HG02885 (cell line): ENCODE measurements around the gene NCAPD3.
A peak's percentile ranks its signal among the peaks of the same experiment; 100 is the strongest.

ENCODE experiments used
- ATAC-seq: cut with Tn5 transposase; IDR thresholded peaks from one replicate; pipeline ENCODE4 v1.9.1; 2021; ENCODE audit warnings: mild to moderate bottlenecking; ENCODE audit not compliant: unreplicated experiment, poor library complexity

Gene NCAPD3

DNA sequence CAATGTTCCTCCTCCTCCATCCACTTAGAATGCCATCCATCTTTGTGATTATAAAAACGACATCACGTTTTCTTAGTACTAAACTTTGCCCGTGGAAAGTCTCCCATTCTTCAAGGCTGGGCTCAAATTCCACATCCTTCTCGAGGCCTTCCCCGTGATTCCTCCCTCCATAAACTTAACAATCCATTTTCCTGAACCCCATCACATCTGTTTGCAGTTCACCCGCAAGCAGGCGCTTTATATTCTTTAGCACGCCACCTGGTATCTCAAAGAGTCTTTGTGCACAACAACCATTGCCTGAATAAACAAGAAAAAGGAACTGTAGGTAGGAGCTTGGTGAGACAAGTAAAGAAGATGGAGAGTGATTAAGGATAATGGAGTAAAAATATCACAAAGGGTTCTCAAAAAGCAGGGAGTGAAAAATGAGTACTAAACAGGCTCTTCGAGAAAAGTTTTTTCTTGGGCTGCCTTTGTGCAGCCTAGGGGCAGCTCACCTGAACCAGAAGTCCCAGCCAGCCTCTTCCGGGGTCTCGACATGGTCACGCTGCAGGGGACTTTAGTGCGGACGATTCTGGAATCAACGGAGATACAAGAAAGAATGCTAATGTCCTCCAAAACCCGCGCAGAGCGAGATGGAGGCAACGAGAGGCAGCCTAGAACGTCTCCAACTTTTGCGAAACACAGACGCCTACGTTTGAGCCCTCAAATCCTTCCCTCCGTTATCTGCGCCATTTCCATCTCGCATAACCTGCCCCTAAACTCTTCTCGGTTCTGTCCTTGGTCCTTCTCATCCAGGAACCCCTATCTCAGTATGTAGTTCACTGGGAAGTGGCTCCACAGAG lies 28.8 kb upstream of the NCAPD3 start:
- peak; percentile 33 for ATAC-seq

DNA sequence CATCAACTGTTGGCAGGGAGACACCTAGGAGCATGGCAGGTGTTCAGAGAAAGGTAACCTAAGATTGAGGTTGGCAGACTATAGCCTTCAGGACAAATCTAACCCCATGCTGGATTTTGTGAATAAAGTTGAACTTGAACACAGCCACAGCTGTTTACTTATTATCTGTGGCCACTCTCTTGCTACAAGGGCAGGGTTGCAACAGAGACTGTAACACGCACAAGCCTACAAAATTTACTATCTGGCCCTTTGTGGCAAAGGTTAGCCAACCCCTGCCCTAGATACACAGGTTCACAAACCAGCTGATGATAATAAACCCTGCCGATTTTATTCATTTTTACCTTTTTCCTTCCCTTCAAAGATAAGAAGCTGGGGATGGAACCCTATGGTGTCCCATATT lies 26.9 kb upstream of the NCAPD3 start:
- ATAC-seq: no peak

DNA sequence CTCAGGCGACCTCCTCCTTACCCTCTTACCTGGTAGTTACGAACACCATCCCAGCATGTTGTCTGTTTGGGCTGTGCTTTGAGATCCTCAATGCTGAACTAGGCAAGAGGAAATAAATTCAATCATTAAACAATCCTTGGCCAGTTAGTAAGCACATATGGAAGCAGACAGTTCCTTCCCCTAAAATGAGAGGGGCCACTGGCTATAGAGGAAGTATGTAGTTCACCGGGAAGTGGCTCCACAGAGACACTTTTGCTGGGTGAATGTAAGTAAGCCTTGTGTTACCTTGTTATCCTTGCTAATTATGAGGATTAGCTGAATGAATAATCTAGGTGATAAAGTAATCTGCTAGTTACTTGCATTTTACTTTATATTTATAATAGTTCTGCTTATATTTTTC lies 26.5 kb upstream of the NCAPD3 start:
- no peak for ATAC-seq

DNA sequence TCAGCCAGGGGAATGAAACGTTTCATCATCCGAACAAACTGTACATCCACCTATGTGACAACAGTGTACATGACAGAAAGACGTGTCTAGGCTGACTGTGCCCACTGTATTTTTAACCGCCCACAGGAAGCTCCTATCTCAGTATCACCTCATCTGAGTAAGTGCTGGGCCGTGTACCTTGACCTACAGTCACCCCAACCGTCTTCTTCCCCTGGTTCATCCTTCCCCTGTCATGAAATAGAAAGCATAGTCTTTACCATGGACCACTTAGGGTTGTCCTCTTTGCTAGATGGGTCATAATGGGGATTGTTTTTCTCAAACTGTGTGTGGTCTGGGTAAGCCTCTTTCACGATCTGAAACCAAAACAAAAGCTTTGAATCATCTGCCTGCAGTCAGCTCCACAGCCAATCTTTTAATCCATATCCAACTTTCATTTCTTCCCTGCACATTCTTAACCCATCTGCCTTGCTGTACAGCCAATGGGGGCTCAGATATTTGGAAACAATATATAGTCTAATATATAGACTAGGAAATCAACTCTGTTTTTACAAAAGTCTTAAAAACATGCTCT lies 25.2 kb upstream of the NCAPD3 start:
- no peak for ATAC-seq

DNA sequence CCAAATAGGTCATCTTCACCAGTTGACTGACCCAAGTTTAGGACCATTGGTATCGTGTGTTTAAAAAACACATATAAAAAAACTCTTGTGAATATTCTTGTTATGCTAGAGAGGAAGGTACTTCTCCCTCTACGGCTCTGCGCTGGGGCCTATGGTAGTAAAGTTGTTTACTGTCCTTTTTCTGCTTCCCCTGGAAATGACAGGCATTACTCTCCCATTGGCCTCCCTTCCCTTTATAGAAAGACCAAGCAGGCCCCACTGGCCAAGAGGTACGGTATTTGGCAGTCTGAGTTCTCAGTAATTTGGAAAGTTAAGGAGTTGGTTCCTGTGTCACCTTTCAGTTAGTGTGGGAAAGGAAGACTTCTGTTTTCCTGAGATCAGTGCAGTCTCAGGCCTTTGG lies 22.9 kb upstream of the NCAPD3 start:
- ATAC-seq: no peak

DNA sequence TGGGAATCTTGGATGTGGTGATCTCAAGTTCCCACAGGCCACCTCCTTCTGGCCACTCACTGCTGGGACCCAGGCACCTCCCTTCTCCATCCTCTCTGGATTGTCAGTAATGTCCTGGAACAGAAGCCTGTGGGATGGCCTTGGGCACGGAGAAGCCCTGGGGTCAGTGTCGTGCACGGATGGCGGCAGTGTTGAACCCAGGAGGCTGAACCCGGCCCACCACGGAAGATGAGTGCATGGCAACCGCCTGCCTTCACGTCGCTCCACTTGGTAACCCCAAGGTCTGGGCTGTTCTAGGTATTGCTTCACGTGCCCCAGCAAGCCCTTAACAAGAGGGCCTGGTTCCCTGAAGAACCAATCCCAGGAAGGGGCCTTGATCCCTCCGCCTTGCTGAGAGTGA lies 22.3 kb upstream of the NCAPD3 start:
- no peak for ATAC-seq

DNA sequence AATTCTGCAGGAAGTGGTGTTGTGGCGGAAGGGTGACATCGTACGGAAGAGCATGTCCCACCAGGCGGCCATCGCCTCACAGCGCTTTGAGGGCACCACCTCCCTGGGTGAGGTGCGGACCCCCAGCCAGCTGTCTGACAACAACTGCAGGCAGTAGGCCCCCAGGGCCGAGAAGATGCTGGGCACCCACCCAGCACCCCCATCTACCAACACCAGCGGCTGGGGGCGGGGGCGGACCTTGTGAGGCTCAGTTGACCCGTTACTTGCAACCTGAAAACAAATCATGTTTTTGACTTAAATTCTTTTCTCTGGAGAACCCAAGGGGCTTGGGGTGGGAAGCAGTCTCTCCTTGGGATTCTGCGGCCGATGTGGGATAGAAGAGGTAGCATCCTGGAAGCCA lies 21.7 kb upstream of the NCAPD3 start:
- ATAC-seq: no peak

DNA sequence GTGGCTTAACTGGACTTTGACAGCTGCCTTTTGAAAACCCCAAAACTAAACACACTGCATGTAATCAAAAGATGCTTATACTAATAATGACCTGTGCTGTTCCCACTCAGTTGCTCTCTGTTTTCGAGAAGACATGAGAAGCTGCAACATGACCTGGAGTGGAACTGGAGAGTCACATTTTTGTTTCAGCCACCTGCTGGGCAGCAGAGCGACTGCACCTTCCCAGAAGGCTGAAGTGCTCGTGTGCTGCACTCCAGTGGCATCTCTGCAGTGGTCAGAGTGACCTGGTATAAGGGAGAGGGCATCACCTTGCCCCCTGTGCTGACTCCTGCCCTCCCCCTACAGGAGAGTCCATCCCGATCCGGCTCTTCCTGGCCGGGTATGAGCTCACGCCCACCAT lies 20.8 kb upstream of the NCAPD3 start:
- ATAC-seq: peak; percentile 79

DNA sequence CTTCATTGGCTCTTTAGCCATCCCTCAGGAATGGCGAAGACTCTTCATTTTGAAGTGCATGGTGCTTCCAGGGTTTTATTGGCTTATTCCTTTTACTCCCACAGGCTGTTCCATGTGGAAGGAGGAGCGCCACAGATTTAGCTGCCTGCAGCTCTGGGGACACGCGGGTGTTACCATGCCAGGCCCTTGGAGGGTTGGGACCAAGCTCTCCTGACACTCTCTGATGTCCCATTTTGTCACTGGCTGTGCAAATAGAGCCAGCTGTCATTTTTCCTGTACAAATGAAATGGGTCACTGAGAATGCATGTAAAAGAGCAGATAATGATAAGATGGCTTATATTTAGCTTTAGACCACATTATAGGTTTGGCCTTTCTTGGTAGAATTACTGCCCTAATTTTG lies 20.1 kb upstream of the NCAPD3 start:
- no peak for ATAC-seq

DNA sequence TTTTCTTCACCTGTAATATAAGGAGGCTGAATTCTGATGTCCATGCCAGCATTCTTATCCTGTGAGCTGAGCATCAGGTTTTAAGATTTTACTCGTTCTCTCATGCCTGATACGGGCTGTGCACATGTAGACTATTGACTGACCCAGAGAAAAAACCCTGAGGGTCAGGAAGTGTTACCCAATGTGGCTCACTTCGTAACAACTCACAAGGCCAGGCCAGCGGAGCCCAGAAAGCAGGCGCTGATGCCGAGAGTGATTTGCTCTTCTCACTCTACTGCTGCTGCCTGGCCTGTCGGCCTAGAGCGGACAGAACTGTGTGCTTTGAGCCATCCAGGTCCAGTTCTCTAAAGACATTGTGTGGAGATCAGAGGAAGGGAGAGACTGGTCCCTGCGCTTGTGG lies 18.6 kb upstream of the NCAPD3 start:
- no peak for ATAC-seq

DNA sequence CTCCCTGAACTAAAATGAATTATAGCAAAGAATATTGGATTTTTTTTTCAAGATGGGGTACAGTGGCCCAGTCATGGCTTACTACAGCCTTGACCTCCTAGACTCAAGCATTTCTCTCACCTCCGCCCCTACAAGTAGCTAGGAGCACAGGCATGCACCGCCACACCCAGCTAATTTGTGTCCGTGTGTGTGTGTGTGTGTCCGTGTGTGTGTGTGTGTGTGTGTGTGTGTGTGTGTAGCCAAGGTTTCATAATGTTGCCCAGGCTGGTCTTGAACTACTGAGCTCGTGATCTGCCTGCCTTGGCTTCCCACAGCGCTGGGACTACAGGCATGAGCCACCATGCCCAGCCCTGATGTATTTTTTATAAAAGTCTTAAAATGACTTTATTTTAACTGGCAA lies 16.8 kb upstream of the NCAPD3 start:
- no peak for ATAC-seq

DNA sequence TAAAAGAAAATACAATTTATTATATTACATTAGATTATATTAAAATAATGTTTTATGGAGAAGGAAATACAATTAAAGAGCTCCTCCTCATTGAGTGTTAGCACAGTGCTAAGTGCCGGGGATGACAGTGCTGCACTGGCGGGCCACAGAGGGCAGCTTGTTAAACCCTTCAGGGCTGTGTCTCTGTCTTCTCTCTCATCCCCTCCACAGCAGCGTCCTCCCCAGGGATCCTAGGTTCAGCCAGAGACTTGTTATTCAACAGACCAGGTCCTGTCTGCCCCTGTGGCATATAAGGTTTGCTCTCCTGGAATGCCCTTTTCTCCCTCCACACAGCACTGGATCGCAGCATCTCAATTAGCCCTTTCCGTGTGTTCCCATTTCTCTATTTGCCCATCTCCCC lies 15.2 kb upstream of the NCAPD3 start:
- ATAC-seq: no peak

DNA sequence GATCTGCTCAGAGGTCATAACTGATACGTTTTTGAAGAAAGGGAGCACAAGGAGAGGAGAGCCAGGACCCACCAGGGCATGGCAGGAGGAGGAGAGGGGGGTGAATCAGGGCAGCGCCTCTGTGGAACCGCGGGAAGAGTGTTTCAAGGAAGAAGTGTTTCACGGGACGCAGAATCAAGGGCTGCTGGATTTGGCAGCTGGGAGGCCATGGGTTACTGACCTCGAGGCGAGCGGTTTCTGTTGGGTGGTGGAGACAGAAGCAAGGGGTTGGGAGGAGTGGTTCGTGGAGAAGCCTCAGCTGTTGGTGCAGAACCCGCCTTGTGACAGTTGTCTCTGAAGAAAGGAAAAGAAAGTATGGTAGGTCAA lies 13.8 kb upstream of the NCAPD3 start:
- no peak for ATAC-seq

DNA sequence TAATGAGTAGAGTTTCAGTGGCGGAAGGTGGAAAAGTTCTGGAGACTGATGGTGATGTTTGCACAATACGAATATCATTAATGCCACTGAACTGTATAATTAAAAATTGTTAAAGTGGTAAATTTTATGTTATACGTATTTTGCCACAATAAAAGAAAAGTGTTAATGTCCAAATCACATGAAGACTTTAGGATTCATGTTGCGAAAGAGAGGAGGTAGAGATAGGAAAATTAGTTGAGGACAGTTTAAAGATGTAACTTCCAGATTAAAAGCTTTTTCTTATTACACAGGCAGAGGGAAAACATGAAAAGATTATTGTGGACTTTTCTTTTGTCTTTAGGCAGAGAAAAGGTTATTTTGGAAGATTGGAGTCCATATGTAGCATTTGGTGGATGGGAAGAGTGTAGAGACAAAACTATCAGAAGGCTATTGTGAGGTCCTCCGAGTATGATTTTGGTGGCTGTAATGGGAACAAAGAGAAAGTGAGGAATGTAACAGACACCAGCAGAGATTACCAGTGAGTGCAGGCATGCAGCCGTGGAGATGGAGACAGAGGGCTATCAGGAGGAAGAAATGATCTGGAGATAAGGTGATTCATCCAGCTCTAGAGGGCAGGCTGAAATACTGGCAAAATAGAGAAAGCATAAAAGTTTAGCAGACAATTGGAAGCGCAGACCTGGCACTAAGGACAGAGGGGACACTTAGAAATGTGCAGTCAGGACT lies 13.2 kb upstream of the NCAPD3 start:
- no peak for ATAC-seq

DNA sequence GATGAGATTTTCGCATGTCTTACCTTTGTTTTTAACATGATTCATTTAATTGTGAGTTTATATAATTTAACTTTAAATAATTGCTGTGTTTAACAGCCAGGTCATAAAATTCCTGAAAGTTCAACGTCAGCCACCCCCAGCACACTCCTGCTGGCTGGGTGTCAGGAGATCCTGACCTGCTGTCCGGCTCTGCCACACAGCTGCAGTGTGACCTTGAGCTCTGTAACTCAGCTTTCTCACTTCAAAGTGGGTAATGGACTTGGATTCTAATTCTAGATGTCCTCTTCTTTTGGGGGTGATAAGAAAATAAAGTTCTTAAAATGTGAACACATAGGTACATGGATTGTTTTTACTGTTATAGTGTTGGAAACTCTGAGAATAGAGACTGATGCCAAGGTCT lies 11.6 kb upstream of the NCAPD3 start:
- no peak for ATAC-seq

DNA sequence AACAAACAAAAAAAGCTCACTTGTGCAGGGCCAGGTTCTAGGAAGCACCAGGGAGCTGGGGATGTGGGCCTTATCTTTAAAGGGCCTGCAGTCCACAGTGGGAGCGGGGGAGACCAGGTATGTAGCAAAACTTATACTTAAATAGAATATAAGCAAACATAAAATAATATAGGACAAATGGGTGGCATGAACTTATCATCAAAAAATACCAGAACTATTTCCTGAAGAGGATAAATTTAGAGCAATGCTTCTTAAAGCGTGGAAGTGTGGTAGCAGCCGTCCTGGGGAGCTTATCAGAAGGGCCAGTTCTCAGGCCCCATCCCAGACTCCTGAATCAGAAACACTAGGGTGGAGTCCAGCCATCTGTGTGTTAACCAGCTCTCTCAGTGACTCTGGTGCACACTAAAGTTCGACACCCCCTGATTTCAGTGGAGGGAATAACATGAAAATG lies 10.0 kb upstream of the NCAPD3 start:
- no peak for ATAC-seq

DNA sequence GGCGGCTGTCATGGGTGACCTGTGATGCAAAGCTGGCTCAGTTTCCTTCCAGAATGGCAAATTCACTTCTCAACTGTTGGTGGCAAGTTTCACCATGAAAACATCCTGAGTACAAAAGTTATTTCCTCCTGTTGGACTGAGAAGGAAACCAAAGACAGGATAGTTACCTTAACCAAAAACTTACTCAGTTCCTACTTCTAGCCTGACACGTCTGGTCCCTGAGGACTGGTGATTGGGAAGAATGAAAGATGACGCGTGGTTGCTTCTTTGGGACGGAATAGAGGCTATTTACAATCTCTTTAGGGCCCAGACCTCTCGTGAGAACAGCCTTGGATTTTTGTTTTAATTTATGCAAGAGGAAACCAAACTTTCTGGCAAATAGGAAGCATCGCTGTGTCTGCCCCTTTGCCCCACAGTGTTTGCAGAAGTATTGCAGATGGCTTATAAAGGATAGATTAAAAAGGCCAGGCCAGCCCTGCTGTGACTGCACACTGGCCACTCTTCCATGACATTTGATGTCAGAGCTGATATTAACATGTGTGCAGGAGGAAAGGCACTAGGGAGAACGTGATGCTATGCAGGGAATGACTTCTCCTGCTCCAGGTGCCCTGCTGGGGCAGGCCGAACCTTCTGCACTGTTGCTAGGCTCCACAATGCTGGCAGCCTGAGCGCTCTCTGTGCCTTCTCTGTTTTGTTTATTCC lies 8.3 kb upstream of the NCAPD3 start:
- ATAC-seq: no peak

DNA sequence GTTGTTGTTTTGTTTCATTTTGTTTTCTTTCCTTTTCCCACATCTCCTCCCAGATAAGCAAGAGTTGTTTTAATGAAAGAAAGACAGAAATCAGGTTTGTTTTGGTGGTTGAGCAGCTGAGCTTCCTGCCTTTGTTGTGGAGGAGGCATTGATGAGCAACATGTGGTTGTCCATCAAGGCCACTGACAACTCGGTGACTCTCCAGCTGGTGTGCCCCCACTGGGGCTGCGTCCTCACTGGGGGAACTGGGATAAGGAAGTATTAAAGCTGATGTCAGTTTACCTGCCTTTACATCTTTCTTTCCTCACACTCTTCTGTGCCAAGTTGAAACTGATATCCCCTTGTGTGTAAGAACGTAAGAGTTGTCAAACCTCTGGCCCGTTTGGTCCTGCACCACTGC lies 6.6 kb upstream of the NCAPD3 start:
- ATAC-seq: no peak

DNA sequence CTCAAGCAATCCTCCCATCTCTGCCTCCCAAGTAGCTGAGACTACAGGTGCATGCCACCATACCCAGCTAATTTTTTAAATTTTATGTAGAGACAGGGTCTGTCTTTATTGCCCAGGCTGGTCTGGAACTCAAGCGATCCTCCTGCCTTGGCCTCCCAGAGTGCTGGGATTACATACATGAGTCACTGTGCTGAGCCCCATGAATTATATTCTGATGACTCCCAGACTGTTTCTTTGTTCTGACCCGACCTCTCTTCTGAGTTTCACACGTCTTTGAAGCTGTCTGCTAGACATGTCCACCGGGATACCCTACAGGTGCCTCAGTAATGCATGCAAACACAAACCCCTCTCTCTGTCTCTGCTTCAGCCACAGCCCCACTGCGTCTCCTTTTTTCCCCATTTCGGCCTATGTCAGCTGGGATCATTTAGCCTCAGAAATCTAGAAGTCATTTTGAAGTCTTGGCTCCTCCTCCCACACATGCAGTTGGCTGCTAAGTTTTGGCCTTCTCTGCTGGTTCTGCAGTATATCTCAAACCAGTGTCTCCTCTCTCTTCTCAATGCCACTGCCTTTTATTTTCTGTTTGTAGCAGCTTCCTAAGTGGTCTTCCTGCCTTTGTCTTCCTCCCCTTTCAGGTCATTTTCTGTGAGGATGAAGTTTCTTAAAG lies 5.5 kb upstream of the NCAPD3 start:
- ATAC-seq: no peak

DNA sequence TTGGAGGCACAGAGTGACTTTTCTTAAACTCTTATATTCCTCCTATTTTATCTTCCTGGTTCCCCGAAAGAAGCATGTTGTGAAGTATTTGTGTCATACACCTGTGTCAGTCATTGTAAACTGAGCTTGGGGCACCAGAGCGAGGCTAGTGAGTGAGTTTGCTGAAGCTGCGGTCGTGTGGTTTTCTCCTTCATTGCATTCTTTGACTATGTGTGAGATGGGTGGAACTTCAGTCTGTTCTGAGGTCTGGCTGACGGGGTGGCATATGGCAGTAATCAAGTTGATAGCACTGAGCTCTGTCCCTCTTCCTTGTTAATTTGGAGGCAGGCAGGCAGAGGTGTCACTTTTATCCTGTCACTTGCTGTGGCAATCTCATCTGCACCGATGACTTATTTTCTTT lies 4.9 kb upstream of the NCAPD3 start:
- ATAC-seq: peak; percentile 61
